ENCODE data around the gene CSRP2. TPM values are rescaled to one million over a fixed set of nuclear protein-coding genes. Genes with fewer than 3 reads are reported as not detected.

The CSRP2 gene
- polyA plus RNA-seq, 3 donors = 0.07 TPM; not detected in 2

DNA sequence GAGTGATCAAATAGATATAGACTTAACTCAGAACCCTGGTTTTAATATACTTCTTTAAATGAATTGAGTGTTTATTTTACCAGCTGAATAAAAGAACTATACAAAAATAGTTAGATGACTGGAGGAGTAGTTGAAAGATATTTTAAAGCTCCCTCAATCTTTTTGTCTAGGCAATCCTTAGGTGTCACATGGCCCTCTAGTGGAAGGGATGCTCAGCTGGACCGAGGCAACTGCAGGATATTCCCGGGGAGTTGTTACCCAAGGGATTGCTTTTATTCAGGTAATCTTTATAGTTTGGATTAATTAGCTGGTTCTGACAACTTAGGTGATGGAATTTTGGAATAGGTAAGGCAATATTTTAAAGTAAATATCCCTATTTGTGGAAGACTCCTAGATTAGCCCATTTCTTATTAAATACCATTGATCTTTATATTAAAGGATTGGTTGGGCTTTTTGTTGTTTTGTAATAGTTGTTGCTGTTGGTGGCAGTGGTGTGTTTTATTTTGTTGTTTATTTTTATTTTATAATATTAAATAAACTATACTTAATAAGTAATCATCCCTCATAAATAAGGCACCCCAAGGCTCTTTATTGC lies 57.8 kb downstream of the CSRP2 start:
- H3K9ac ChIP-seq (ENCODE audit: insufficient read depth, low read length, poor library complexity, severe bottlenecking) = no peak overlapping the region
- H3K36me3 ChIP-seq (replicated peaks in 1 of 2; ENCODE audit: control insufficient read depth in 1 of 2, insufficient read depth in 2 of 2, low read length in 2 of 2) = peaks cover 46 to 47% of the 10 kb centered on the region in 2 donors
- no peak overlapping the region for H3K4me3 ChIP-seq (replicated peaks in 1 of 3; ENCODE audit: low read depth in 2 of 3, low read length in 3 of 3)
- TF ChIP-seq CTCF (IDR thresholded peaks at IDR 0.05) = no peak
- no peak overlapping the region for H2AFZ ChIP-seq (ENCODE audit: insufficient read depth, low read depth, low read length, poor library complexity, severe bottlenecking)
- no peaks in the 10 kb centered on the region for H3K9me3 ChIP-seq (replicated peaks in 1 of 2; ENCODE audit: control insufficient read depth in 1 of 2, insufficient read depth in 1 of 2, low read length in 2 of 2)
- H3K36me3 Mint-ChIP-seq = peaks cover 51 to 54% of the 10 kb centered on the region in 2 donors
- H3K4me3 Mint-ChIP-seq = no peak overlapping the region
- H3K27ac ChIP-seq (ENCODE audit: low read depth in 1 of 2, low read length in 2 of 2) = no peak overlapping the region
- DNase-seq = no peak
- no peaks in the 10 kb centered on the region for H3K4me1 ChIP-seq (ENCODE audit: control insufficient read depth in 1 of 2, insufficient read depth in 2 of 2, low read length in 2 of 2)
- no peak overlapping the region for H3K27ac Mint-ChIP-seq
- no peaks in the 10 kb centered on the region for H4K20me1 ChIP-seq (ENCODE audit: insufficient read depth, low read length)
- no peaks in the 10 kb centered on the region for H3K79me2 ChIP-seq (ENCODE audit: insufficient read depth, low read length)
- H3K4me2 ChIP-seq (replicated peaks; ENCODE audit: extremely low read depth, low read length, poor library complexity, severe bottlenecking) = no peak overlapping the region
- H3K9me3 Mint-ChIP-seq = no peaks in the 10 kb centered on the region
- WGBS (ENCODE audit: insufficient coverage) = 88% methylated on average over 1 of the region's 2 CpGs
- H3K27me3 ChIP-seq (ENCODE audit: control insufficient read depth in 2 of 2, insufficient read depth in 2 of 2, low read length in 2 of 2) = no peaks in the 10 kb centered on the region
- intact Hi-C loops (cut with micrococcal nuclease) = no loop called here
- no peaks in the 10 kb centered on the region for H3K4me1 Mint-ChIP-seq
- no peaks in the 10 kb centered on the region for H3K27me3 Mint-ChIP-seq (ENCODE audit: low read depth in 3 of 3)

- no peak overlapping the region for H3K4me3 ChIP-seq (replicated peaks in 1 of 3; ENCODE audit: low read depth in 2 of 3, low read length in 3 of 3)
- H3K79me2 ChIP-seq (ENCODE audit: insufficient read depth, low read length) = no peaks in the 10 kb centered on the region
- H3K4me1 ChIP-seq (ENCODE audit: control insufficient read depth in 1 of 2, insufficient read depth in 2 of 2, low read length in 2 of 2) = no peaks in the 10 kb centered on the region
- Mint-ChIP-seq H3K27me3 (ENCODE audit: low read depth in 3 of 3) (no peaks in the 10 kb centered on the region), H3K36me3 (peaks cover 56 to 57% of the 10 kb centered on the region in 2 donors), H3K4me3 (no peak overlapping the region), H3K4me1 (no peaks in the 10 kb centered on the region), H3K9me3 (no peaks in the 10 kb centered on the region), H3K27ac (no peak overlapping the region)
- DNase-seq = no peak
- no peak overlapping the region for H3K27ac ChIP-seq (ENCODE audit: low read depth in 1 of 2, low read length in 2 of 2)
- H4K20me1 ChIP-seq (ENCODE audit: insufficient read depth, low read length) = peaks cover 4% of the 10 kb centered on the region
- no peaks in the 10 kb centered on the region for H3K9me3 ChIP-seq (replicated peaks in 1 of 2; ENCODE audit: control insufficient read depth in 1 of 2, insufficient read depth in 1 of 2, low read length in 2 of 2)
- no peak overlapping the region for H3K9ac ChIP-seq (ENCODE audit: insufficient read depth, low read length, poor library complexity, severe bottlenecking)
- H3K4me2 ChIP-seq (replicated peaks; ENCODE audit: extremely low read depth, low read length, poor library complexity, severe bottlenecking) = no peak overlapping the region
- WGBS (ENCODE audit: insufficient coverage) = 94% methylated on average over 2 of the region's 4 CpGs
- intact Hi-C loops (cut with micrococcal nuclease) = no loop called here
- no peaks in the 10 kb centered on the region for H3K27me3 ChIP-seq (ENCODE audit: control insufficient read depth in 2 of 2, insufficient read depth in 2 of 2, low read length in 2 of 2)
- H3K36me3 ChIP-seq (replicated peaks in 1 of 2; ENCODE audit: control insufficient read depth in 1 of 2, insufficient read depth in 2 of 2, low read length in 2 of 2) = peaks cover 52 to 74% of the 10 kb centered on the region in 2 donors
- no peak for TF ChIP-seq CTCF (IDR thresholded peaks at IDR 0.05)
- no peak overlapping the region for H2AFZ ChIP-seq (ENCODE audit: insufficient read depth, low read depth, low read length, poor library complexity, severe bottlenecking)
Observed at GRCh38 chr12:76813972-76814371, 64.8 kb downstream of the CSRP2 start.
